SK-N-SH treated with all-trans-retinoic acid at 6 μM for 48 hours (cell line): ENCODE data around the gene OBSL1.

Experiments
- ATAC-seq: fragments of 200-7000 bp; cut with Tn5 transposase; 3 replicates; pipeline ENCODE4 v1.9.1; 2020; ENCODE audit warnings: mild to moderate bottlenecking, moderate library complexity
- ARNTL ChIP-seq: fragments of 450-650 bp; formaldehyde crosslinking; IDR thresholded peaks from 2 replicates; pipeline ENCODE4 v1.5.0; 2020; ENCODE audit warnings: low read depth, mild to moderate bottlenecking, moderate library complexity, borderline replicate concordance
- BACH2 ChIP-seq: fragments of 250-450 bp; sonication (Bioruptor Pico); IDR thresholded peaks from 2 replicates; pipeline ENCODE4 v1.9.0; 2021; ENCODE audit warnings: mild to moderate bottlenecking, borderline replicate concordance
- CSDC2 ChIP-seq: fragments of 250-450 bp; sonication (Bioruptor Pico); IDR thresholded peaks from 2 replicates; pipeline ENCODE4 v1.5.0; 2020; ENCODE audit warnings: mild to moderate bottlenecking, moderate library complexity
- CSRNP3 ChIP-seq: fragments of 250-450 bp; sonication (Bioruptor Pico); IDR thresholded peaks from 2 replicates; pipeline ENCODE4 v1.5.1; 2021; ENCODE audit warnings: mild to moderate bottlenecking, moderate library complexity
- ESRRG ChIP-seq: fragments of 250-450 bp; sonication (Bioruptor Pico); IDR thresholded peaks from 2 replicates; pipeline ENCODE4 v1.6.1; 2021; ENCODE audit warnings: mild to moderate bottlenecking
- ISL1 ChIP-seq: fragments of 250-450 bp; sonication (Bioruptor Pico); IDR thresholded peaks from 2 replicates; pipeline ENCODE4 v2.1.2; 2022; ENCODE audit warnings: mild to moderate bottlenecking, moderate library complexity
- OSR1 ChIP-seq: fragments of 250-450 bp; sonication (Bioruptor Pico); IDR thresholded peaks from 2 replicates; pipeline ENCODE4 v1.8.0; 2022; ENCODE audit warnings: moderate library complexity, mild to moderate bottlenecking, inconsistent platforms
- PATZ1 ChIP-seq: fragments of 250-450 bp; sonication (Bioruptor Pico); IDR thresholded peaks from 2 replicates; pipeline ENCODE4 v1.8.0; 2020; ENCODE audit warnings: mild to moderate bottlenecking, moderate library complexity, borderline replicate concordance
- PPARA ChIP-seq: fragments of 250-450 bp; sonication (Bioruptor Pico); IDR thresholded peaks from 2 replicates; pipeline ENCODE4 v1.5.0; 2020; ENCODE audit warnings: mild to moderate bottlenecking, borderline replicate concordance
- RARB ChIP-seq: fragments of 250-450 bp; sonication (Bioruptor Pico); IDR thresholded peaks from 2 replicates; pipeline ENCODE4 v1.8.0; 2021; ENCODE audit warnings: mild to moderate bottlenecking, moderate library complexity
- SNAI2 ChIP-seq: fragments of 250-450 bp; sonication (Bioruptor Pico); IDR thresholded peaks from 2 replicates; pipeline ENCODE4 v1.5.0; 2020; ENCODE audit warnings: mild to moderate bottlenecking, moderate library complexity
- TCF4 ChIP-seq: fragments of 250-450 bp; sonication (Bioruptor Pico); IDR thresholded peaks from 2 replicates; pipeline ENCODE4 v1.8.0; 2021; ENCODE audit warnings: mild to moderate bottlenecking, moderate library complexity, borderline replicate concordance
- TOX ChIP-seq: fragments of 250-450 bp; sonication (Bioruptor Pico); IDR thresholded peaks from 2 replicates; pipeline ENCODE4 v1.8.0; 2021; ENCODE audit warnings: mild to moderate bottlenecking, moderate library complexity, borderline replicate concordance
- ZC3H10 ChIP-seq: fragments of 250-450 bp; sonication (Bioruptor Pico); IDR thresholded peaks from 2 replicates; pipeline ENCODE4 v1.5.1; 2021; ENCODE audit warnings: mild to moderate bottlenecking, moderate library complexity
- ZFP3 ChIP-seq: fragments of 250-450 bp; sonication (Bioruptor Pico); IDR thresholded peaks from 2 replicates; pipeline ENCODE4 v1.5.0; 2020; ENCODE audit warnings: mild to moderate bottlenecking, moderate library complexity
- ZFP30 ChIP-seq: fragments of 450-650 bp; formaldehyde crosslinking; IDR thresholded peaks from 2 replicates; pipeline ENCODE4 v1.5.0; 2022; ENCODE audit warnings: mild to moderate bottlenecking, moderate library complexity
- ZNF565 ChIP-seq: fragments of 450-650 bp; formaldehyde crosslinking; conservative IDR thresholded peaks from 2 replicates; pipeline ENCODE4 v1.5.0; 2020; ENCODE audit warnings: low read depth, mild to moderate bottlenecking, moderate library complexity
- ZNF8 ChIP-seq: fragments of 450-650 bp; formaldehyde crosslinking; IDR thresholded peaks from 2 replicates; pipeline ENCODE4 v1.5.0; 2020; ENCODE audit warnings: mild to moderate bottlenecking, moderate library complexity
- TF ChIP-seq, protein P1 (sequence below): fragments of 250-450 bp; sonication (Bioruptor Pico); IDR thresholded peaks from 2 replicates; pipeline ENCODE4 v1.8.0; 2021; ENCODE audit warnings: low read depth, mild to moderate bottlenecking, moderate library complexity, borderline replicate concordance

Gene OBSL1

GRCh38 chr2:219560037-219560892 is 11.1 kb downstream of the OBSL1 start (continued):
- TF ChIP-seq PATZ1 (CRISPR knock-in tag), result no peak
- TF ChIP-seq TOX (CRISPR knock-in tag), result no peak
- TF ChIP-seq ARNTL (CRISPR knock-in tag), result no peak
- TF ChIP-seq OSR1, result no peak
- no peak for TF ChIP-seq ZNF565 (CRISPR knock-in tag)
- no peak for TF ChIP-seq CSRNP3 (CRISPR knock-in tag)
- TF ChIP-seq ZNF8 (CRISPR knock-in tag), result no peak
- no peak for TF ChIP-seq ISL1 (CRISPR knock-in tag)
- no peak for TF ChIP-seq TCF4 (CRISPR knock-in tag)
- TF ChIP-seq SNAI2 (CRISPR knock-in tag), result no peak
- no peak for TF ChIP-seq PPARA

- TF ChIP-seq TCF4 (CRISPR knock-in tag) (no peak), ZFP3 (no peak), ZC3H10 (CRISPR knock-in tag) (no peak), PPARA (no peak), CSDC2 (CRISPR knock-in tag) (no peak)
- ATAC-seq, result no peak
Observed at GRCh38 chr2:219559156-219559915, 12.0 kb downstream of the OBSL1 start.

DNA sequence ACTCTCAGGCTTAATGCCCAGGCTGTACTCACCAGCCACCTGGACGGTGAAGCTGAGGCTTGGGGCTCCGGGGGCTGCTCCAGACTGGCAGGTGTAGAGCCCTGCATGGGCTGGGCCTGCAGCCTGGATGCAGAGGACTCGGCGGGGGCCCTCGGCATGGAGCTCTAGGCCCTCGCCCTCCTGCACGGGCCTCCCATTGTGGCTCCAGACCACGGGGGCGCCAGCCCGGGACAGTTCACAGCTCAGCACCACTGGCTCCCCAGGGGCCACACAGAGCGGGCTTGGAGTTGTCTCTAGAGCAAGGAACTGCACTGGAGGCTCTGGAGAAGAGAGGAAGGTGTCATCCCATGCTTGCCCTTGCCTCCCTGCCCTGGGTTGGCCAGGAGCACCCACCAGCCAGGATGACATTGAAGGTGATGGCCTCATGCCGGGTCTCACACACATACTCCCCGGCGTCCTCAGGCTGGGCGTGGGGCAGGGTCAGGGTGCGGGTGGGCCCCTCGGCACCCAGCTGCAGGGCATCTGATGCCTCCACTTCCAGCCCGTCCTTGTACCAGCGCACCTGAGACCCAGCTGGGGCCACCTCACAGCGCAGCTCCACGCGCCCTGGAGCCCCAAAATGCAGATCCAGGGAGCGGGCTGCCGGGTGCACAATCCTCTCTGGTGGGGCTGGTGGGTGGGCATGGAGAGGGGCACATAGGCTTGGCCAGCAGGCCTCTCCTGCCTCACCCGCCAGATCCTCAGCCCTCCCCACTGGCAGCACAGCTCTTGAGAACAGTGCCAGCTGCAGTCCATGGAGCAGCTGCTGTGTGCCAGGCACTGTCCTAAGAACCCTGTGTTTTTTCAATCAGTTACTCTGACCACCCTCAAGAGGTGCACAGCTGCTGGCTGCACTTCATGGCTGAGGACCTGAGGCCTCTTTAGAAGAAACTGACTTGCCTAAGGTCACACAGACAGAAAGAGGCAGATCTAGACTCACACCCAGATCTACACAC is 13.3 kb downstream of the OBSL1 start:
- ATAC-seq, result no peak
- no peak for TF ChIP-seq ISL1 (CRISPR knock-in tag)
- no peak for TF ChIP-seq ZFP3
- TF ChIP-seq RARB, result no peak
- no peak for TF ChIP-seq TOX (CRISPR knock-in tag)
- no peak for TF ChIP-seq ZFP30 (CRISPR knock-in tag)
- no peak for TF ChIP-seq CSDC2 (CRISPR knock-in tag)
- no peak for TF ChIP-seq ESRRG (CRISPR knock-in tag)
- TF ChIP-seq ZNF8 (CRISPR knock-in tag), result no peak
- TF ChIP-seq OSR1, result no peak
- TF ChIP-seq TCF4 (CRISPR knock-in tag), result no peak
- TF ChIP-seq ARNTL (CRISPR knock-in tag), result no peak
- TF ChIP-seq PATZ1 (CRISPR knock-in tag), result no peak
- TF ChIP-seq PPARA, result no peak
- no peak for TF ChIP-seq BACH2
- TF ChIP-seq, protein P1, sequence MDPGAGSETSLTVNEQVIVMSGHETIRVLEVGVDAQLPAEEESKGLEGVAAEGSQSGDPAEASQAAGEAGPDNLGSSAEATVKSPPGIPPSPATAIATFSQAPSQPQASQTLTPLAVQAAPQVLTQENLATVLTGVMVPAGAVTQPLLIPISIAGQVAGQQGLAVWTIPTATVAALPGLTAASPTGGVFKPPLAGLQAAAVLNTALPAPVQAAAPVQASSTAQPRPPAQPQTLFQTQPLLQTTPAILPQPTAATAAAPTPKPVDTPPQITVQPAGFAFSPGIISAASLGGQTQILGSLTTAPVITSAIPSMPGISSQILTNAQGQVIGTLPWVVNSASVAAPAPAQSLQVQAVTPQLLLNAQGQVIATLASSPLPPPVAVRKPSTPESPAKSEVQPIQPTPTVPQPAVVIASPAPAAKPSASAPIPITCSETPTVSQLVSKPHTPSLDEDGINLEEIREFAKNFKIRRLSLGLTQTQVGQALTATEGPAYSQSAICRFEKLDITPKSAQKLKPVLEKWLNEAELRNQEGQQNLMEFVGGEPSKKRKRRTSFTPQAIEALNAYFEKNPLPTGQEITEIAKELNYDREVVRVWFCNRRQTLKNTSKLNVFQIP (CRISPR knock-in tag), result no peak
- no peak for TF ChIP-seq ZNF565 (CRISPR knock-in tag)
